Measurements from ENCODE around the gene KCNMB3. TPM values are rescaled to one million over a fixed set of nuclear protein-coding genes. Genes with fewer than 3 reads are reported as not detected.

The KCNMB3 gene
- total and polyA plus RNA-seq, 2 of the 8 experiments (the other 6 are each of a cell fraction or from before 2014, with no cell fraction given) = 1.7 to 2.0 TPM

- Histone ChIP-seq H2BK120ac (replicated peaks; ENCODE audit: low read depth, low read length) (no peak overlapping the region), H4K91ac (replicated peaks; ENCODE audit: insufficient read length, low read length) (no peak overlapping the region), H3K14ac (ENCODE audit: insufficient read length) (no peak overlapping the region), H4K5ac (ENCODE audit: insufficient read length, low read depth, low read length) (no peak overlapping the region), H3K56ac (replicated peaks; ENCODE audit: insufficient read length, low read depth, low read length) (no peak overlapping the region), H3K4ac (replicated peaks; ENCODE audit: insufficient read length, low read depth, low read length) (no peak overlapping the region), H3K23ac (ENCODE audit: insufficient read length) (no peak overlapping the region), H3K4me1 (replicated peaks in 1 of 4; ENCODE audit: control insufficient read depth in 3 of 4, insufficient read depth in 4 of 4, low read length in 3 of 4) (no peaks in the 10 kb centered on the region), H2BK20ac (ENCODE audit: low read length) (no peak overlapping the region), H3K18ac (ENCODE audit: extremely low read depth, low read length) (no peak overlapping the region), H3K4me2 (ENCODE audit: insufficient read depth in 1 of 2, low read depth in 2 of 2, low read length in 2 of 2) (no peak overlapping the region), H3K9ac (replicated peaks in 1 of 4; ENCODE audit: extremely low read depth in 1 of 4, low read depth in 3 of 4, low read length in 3 of 4) (no peak overlapping the region), H2BK12ac (ENCODE audit: low read depth, low read length) (no peak overlapping the region), H3K79me2 (ENCODE audit: control insufficient read depth in 1 of 2, insufficient read depth in 2 of 2, low read length in 2 of 2) (no peaks in the 10 kb centered on the region), H2AK5ac (ENCODE audit: low read depth, low read length) (no peak overlapping the region), H4K20me1 (replicated peaks in 1 of 2; ENCODE audit: control insufficient read depth in 1 of 2, insufficient read depth in 2 of 2, low read length in 2 of 2) (no peaks in the 10 kb centered on the region), H2AFZ (ENCODE audit: low read length) (no peak overlapping the region), H3K36me3 (ENCODE audit: control insufficient read depth in 2 of 4, insufficient read depth in 4 of 4, low read length in 3 of 4) (peaks cover 0 to 4% (median 0%) of the 10 kb centered on the region in 4 experiments; a peak in 1 of 8 replicates), H3K4me3 (ENCODE audit: extremely low read depth in 1 of 4, insufficient read depth in 2 of 4, low read depth in 3 of 4, low read length in 4 of 4) (no peak overlapping the region), H3K27me3 (replicated peaks in 1 of 4; ENCODE audit: control insufficient read depth in 3 of 4, extremely low read depth in 1 of 4, insufficient read depth in 3 of 4, low read length in 3 of 4) (no peaks in the 10 kb centered on the region), H3K9me3 (ENCODE audit: insufficient read depth in 2 of 2, low read depth in 1 of 2, low read length in 1 of 2) (no peaks in the 10 kb centered on the region), H3K27ac (ENCODE audit: low read depth, low read length) (no peak overlapping the region), H2BK5ac (ENCODE audit: low read depth, low read length) (no peak overlapping the region), H3K23me2 (ENCODE audit: low read depth, low read length) (no peaks in the 10 kb centered on the region), H3K79me1 (ENCODE audit: low read depth, low read length) (no peaks in the 10 kb centered on the region), H4K8ac (ENCODE audit: extremely low read depth, insufficient read depth, low read length) (no peak overlapping the region), H2BK15ac (ENCODE audit: low read length) (no peak overlapping the region)
- 89% methylated on average over 2 of the region's 2 CpGs; no CpG with 5 or more reads in 1 of the 2 experiments for WGBS, 2 experiments (ENCODE audit: extremely low coverage in 1 of 2, insufficient coverage in 1 of 2, insufficient read length in 1 of 2, insufficient replicate concordance in 2 of 2, low coverage in 1 of 2, low lambda C conversion rate in 2 of 2, missing lambda C conversion rate in 1 of 2)
- POLR2A ChIA-PET (ENCODE audit: partially characterized antibody) = no interaction called here
- CTCF ChIA-PET (ENCODE audit: partially characterized antibody) = interaction anchor here (0.5 kb wide), 1 partner anchor 129 kb away, joined by 3 read pairs; no protein-coding TSS in a partner anchor
- FAIRE-seq (no peak), DNase-seq (ENCODE audit: low read depth in 1 of 2, low spot score in 2 of 2) (no peak)
- TF ChIP-seq USF2 (IDR thresholded peaks at IDR 0.05; ENCODE audit: low read length) = no peak
- TF ChIP-seq SP2 (IDR thresholded peaks at IDR 0.05; ENCODE audit: low read length) = no peak
- no peak for TF ChIP-seq BACH1 (IDR thresholded peaks at IDR 0.05; ENCODE audit: low read length)
- TF ChIP-seq EGR1 (IDR thresholded peaks at IDR 0.05; ENCODE audit: borderline replicate concordance, low read depth, low read length) = no peak
- no peak for TF ChIP-seq MAFK (IDR thresholded peaks at IDR 0.05; ENCODE audit: low read depth, low read length)
- TF ChIP-seq GABPA (IDR thresholded peaks at IDR 0.05; ENCODE audit: borderline replicate concordance, insufficient read depth, low read length) = no peak
- no peak for TF ChIP-seq SUZ12 (IDR thresholded peaks at IDR 0.05; ENCODE audit: low read length)
- no peak for TF ChIP-seq YY1 (IDR thresholded peaks at IDR 0.05; ENCODE audit: low read depth, low read length)
- no peak for TF ChIP-seq CHD1 (IDR thresholded peaks at IDR 0.05; ENCODE audit: low read depth, low read length)
- no peak for TF ChIP-seq TBP (IDR thresholded peaks at IDR 0.05; ENCODE audit: low read depth, low read length)
These were observed 14.1 kb downstream of the KCNMB3 start for GRCh38 chr3:179236669-179237301.
